ENCODE measurements around the gene CFAP74.
"Not testable (repeated sequence)": the region's sequence is repeated elsewhere in the genome, so short reads cannot be mapped to it uniquely, and the experiment has no call there.

Gene CFAP74

GRCh38 chr1:1985375-1986050, 18.1 kb downstream of the CFAP74 start:
- Mint-ChIP-seq H3K27me3 (no peaks in the 10 kb centered on the region), H3K27ac (no peak overlapping the region), H3K4me1 (peaks cover 9% of the 10 kb centered on the region), H3K9me3 (no peaks in the 10 kb centered on the region), H3K4me3 (no peak overlapping the region), H3K36me3 (no peaks in the 10 kb centered on the region)

- Mint-ChIP-seq H3K27me3 (no peaks in the 10 kb centered on the region), H3K36me3 (no peaks in the 10 kb centered on the region), H3K27ac (no peak overlapping the region), H3K4me3 (no peak overlapping the region), H3K9me3 (no peaks in the 10 kb centered on the region), H3K4me1 (peaks cover 9% of the 10 kb centered on the region)
Measured at GRCh38 chr1:1984560-1985070, 19.0 kb downstream of the CFAP74 start.

- no peak overlapping the region for H3K27ac Mint-ChIP-seq
- no peaks in the 10 kb centered on the region for H3K9me3 Mint-ChIP-seq
- no peaks in the 10 kb centered on the region for H3K36me3 Mint-ChIP-seq
- no peaks in the 10 kb centered on the region for H3K27me3 Mint-ChIP-seq
- H3K4me3 Mint-ChIP-seq: no peak overlapping the region
- H3K4me1 Mint-ChIP-seq: no peaks in the 10 kb centered on the region
Measured at GRCh38 chr1:1982379-1983232, 21.0 kb downstream of the CFAP74 start.

GRCh38 chr1:1981631-1982327, 21.8 kb downstream of the CFAP74 start:
- H3K27me3 Mint-ChIP-seq, H3K9me3 Mint-ChIP-seq, H3K4me1 Mint-ChIP-seq, H3K4me3 Mint-ChIP-seq, H3K27ac Mint-ChIP-seq, H3K36me3 Mint-ChIP-seq: not testable (repeated sequence)

GRCh38 chr1:1981142-1981500, 22.5 kb downstream of the CFAP74 start:
- H3K27me3 Mint-ChIP-seq: no peaks in the 10 kb centered on the region
- H3K36me3 Mint-ChIP-seq: no peaks in the 10 kb centered on the region
- H3K4me3 Mint-ChIP-seq: no peak overlapping the region
- no peaks in the 10 kb centered on the region for H3K9me3 Mint-ChIP-seq
- no peaks in the 10 kb centered on the region for H3K4me1 Mint-ChIP-seq
- H3K27ac Mint-ChIP-seq: no peak overlapping the region

GRCh38 chr1:1980467-1981141, 23.0 kb downstream of the CFAP74 start:
- H3K4me3 Mint-ChIP-seq: no peak overlapping the region
- no peaks in the 10 kb centered on the region for H3K4me1 Mint-ChIP-seq
- no peaks in the 10 kb centered on the region for H3K36me3 Mint-ChIP-seq
- no peak overlapping the region for H3K27ac Mint-ChIP-seq
- H3K27me3 Mint-ChIP-seq: no peaks in the 10 kb centered on the region
- no peaks in the 10 kb centered on the region for H3K9me3 Mint-ChIP-seq

- Mint-ChIP-seq H3K4me3 (no peak overlapping the region), H3K27ac (no peak overlapping the region), H3K9me3 (no peaks in the 10 kb centered on the region), H3K4me1 (no peaks in the 10 kb centered on the region), H3K27me3 (no peaks in the 10 kb centered on the region), H3K36me3 (no peaks in the 10 kb centered on the region)
Measured at GRCh38 chr1:1979482-1980165, 24.0 kb downstream of the CFAP74 start.

- not testable (repeated sequence) for H3K4me3 Mint-ChIP-seq, H3K36me3 Mint-ChIP-seq, H3K27me3 Mint-ChIP-seq, H3K4me1 Mint-ChIP-seq, H3K27ac Mint-ChIP-seq, H3K9me3 Mint-ChIP-seq
Measured at GRCh38 chr1:1978690-1979481, 24.7 kb downstream of the CFAP74 start.

- Mint-ChIP-seq H3K9me3 (no peaks in the 10 kb centered on the region), H3K27me3 (no peaks in the 10 kb centered on the region), H3K4me1 (no peaks in the 10 kb centered on the region), H3K4me3 (no peak overlapping the region), H3K36me3 (no peaks in the 10 kb centered on the region), H3K27ac (no peak overlapping the region)
Measured at GRCh38 chr1:1978108-1978507, 25.5 kb downstream of the CFAP74 start.

GRCh38 chr1:1976031-1976430, 27.6 kb downstream of the CFAP74 start:
- Mint-ChIP-seq H3K4me1 (no peaks in the 10 kb centered on the region), H3K4me3 (no peak overlapping the region), H3K36me3 (no peaks in the 10 kb centered on the region), H3K27me3 (no peaks in the 10 kb centered on the region), H3K9me3 (no peaks in the 10 kb centered on the region), H3K27ac (no peak overlapping the region)

GRCh38 chr1:1975535-1975934, 28.1 kb downstream of the CFAP74 start:
- H3K27ac Mint-ChIP-seq: no peak overlapping the region
- no peak overlapping the region for H3K4me3 Mint-ChIP-seq
- H3K36me3 Mint-ChIP-seq: no peaks in the 10 kb centered on the region
- H3K4me1 Mint-ChIP-seq: no peaks in the 10 kb centered on the region
- H3K9me3 Mint-ChIP-seq: no peaks in the 10 kb centered on the region
- no peaks in the 10 kb centered on the region for H3K27me3 Mint-ChIP-seq

- Mint-ChIP-seq H3K4me3 (no peak overlapping the region), H3K9me3 (no peaks in the 10 kb centered on the region), H3K4me1 (no peaks in the 10 kb centered on the region), H3K36me3 (no peaks in the 10 kb centered on the region), H3K27me3 (no peaks in the 10 kb centered on the region), H3K27ac (no peak overlapping the region)
Measured at GRCh38 chr1:1974834-1975233, 28.8 kb downstream of the CFAP74 start.

- H3K9me3 Mint-ChIP-seq: no peaks in the 10 kb centered on the region
- no peaks in the 10 kb centered on the region for H3K4me1 Mint-ChIP-seq
- H3K27me3 Mint-ChIP-seq: no peaks in the 10 kb centered on the region
- H3K4me3 Mint-ChIP-seq: no peak overlapping the region
- H3K27ac Mint-ChIP-seq: no peak overlapping the region
- no peaks in the 10 kb centered on the region for H3K36me3 Mint-ChIP-seq
Measured at GRCh38 chr1:1973716-1974642, 29.6 kb downstream of the CFAP74 start.

Data from activated naive CD4-positive, alpha-beta T cell treated with anti-CD3 and anti-CD28 coated beads, Interleukin-2, amount 50 U/mL, for 24 hours (primary cell).